HepG2 (cell line): ENCODE measurements around the gene PDE2A. TPM values are rescaled to one million over a fixed set of nuclear protein-coding genes. Genes with fewer than 3 reads are reported as not detected.

Experiments
- ATAC-seq: fragments of 200-7000 bp; cut with Tn5 transposase; 3 replicates; pipeline ENCODE4 v1.9.1; 2020; ENCODE audit warnings: mild to moderate bottlenecking, moderate library complexity
- BruUV-seq: library from RNA; stranded (reverse); fragments of 400-500 nt; replicated peaks from 2 replicates; lab custom pipeline; 2021; lab: Mats Ljungman, UMichigan
- CTCF ChIA-PET: fragments of 300-600 bp; formaldehyde crosslinking; extraction: SDS; loops from one replicate; lab custom pipeline; 2021; ENCODE audit warnings: low total read pairs, inconsistent platforms, low intra/inter-chr PET ratio; lab: Yijun Ruan, JAX
- POLR2A ChIA-PET: fragments of 350-600 bp; sonication (Branson Sonifier 250); formaldehyde crosslinking; loops from one replicate; lab custom pipeline; 2020; ENCODE audit warnings: antibody characterized with exemption, inconsistent platforms; lab: Yijun Ruan, JAX
- DNase-seq: peaks from one replicate; pipeline ENCODE4 v3.0.0-alpha.2; 2015; ENCODE audit warnings: low spot score
- FAIRE-seq: peaks from 3 replicates; lab custom pipeline; 2011; peaks lifted over from hg19 to GRCh38; lab: Jason Lieb, UNC
- H2AFZ ChIP-seq: one replicate; pipeline ENCODE4 v1.6.1; 2011; ENCODE audit warnings: low read length, inconsistent platforms
- H3K27ac ChIP-seq: fragments of 300-600 bp; 3 replicates; pipeline ENCODE4 v1.8.0; 2011; ENCODE audit warnings: mixed run types, mild to moderate bottlenecking, mixed read lengths, low read length, inconsistent platforms; ENCODE audit not compliant: insufficient read depth; ENCODE audit errors: extremely low read length
- H3K27me3 ChIP-seq, 2 experiments: fragments of 200-600 bp in 1 of 2; 2 replicates in 1 of 2; 3 replicates in 1 of 2; pipeline versions ENCODE4 v1.6.0 to v1.8.0; 2011; ENCODE audit warnings: low read length in 2 of 2, mild to moderate bottlenecking in 2 of 2, moderate library complexity in 2 of 2, inconsistent platforms in 1 of 2; ENCODE audit not compliant: insufficient read depth in 2 of 2, control insufficient read depth in 1 of 2
- H3K36me3 ChIP-seq, 2 experiments: fragments of 200-600 bp in 1 of 2; replicated peaks in 1 of 2; 2 replicates in 1 of 2; 3 replicates in 1 of 2; pipeline versions ENCODE4 v1.5.1 to v1.8.0; 2011; ENCODE audit warnings: low read length in 2 of 2, inconsistent platforms in 1 of 2; ENCODE audit not compliant: insufficient read depth in 2 of 2, control insufficient read depth in 1 of 2
- H3K4me1 ChIP-seq: 2 replicates; pipeline ENCODE4 v1.5.1; 2012; ENCODE audit warnings: low read length, inconsistent platforms; ENCODE audit not compliant: insufficient read depth
- H3K4me2 ChIP-seq: 2 replicates; pipeline ENCODE4 v1.6.0; 2011; ENCODE audit warnings: low read depth, low read length, inconsistent platforms
- H3K4me3 ChIP-seq, 3 experiments: fragments of 200-600 bp in 1 of 3; sonication (generic), shearing (Covaris generic) in 1 of 3; replicated peaks in 1 of 3; 2 replicates each; pipeline ENCODE4 v1.5.1; 2011 to 2016; ENCODE audit warnings: low read length in 3 of 3, inconsistent platforms in 2 of 3, low read depth in 2 of 3, mild to moderate bottlenecking in 2 of 3, control low read depth in 1 of 3, mixed read lengths in 1 of 3; ENCODE audit not compliant: insufficient read depth in 1 of 3
- H3K79me2 ChIP-seq: one replicate; pipeline ENCODE4 v1.6.1; 2011; ENCODE audit warnings: low read length, inconsistent platforms; ENCODE audit not compliant: insufficient read depth
- H3K9ac ChIP-seq: 2 replicates; pipeline ENCODE4 v1.6.0; 2011; ENCODE audit warnings: mild to moderate bottlenecking, low read depth, low read length, inconsistent platforms; ENCODE audit not compliant: insufficient read depth
- H3K9me3 ChIP-seq: 2 replicates; pipeline ENCODE4 v1.5.1; 2012; ENCODE audit warnings: mild to moderate bottlenecking, low read length
- H4K20me1 ChIP-seq: 2 replicates; pipeline ENCODE4 v1.6.0; 2011; ENCODE audit warnings: inconsistent platforms, mild to moderate bottlenecking, low read length, moderate library complexity; ENCODE audit not compliant: insufficient read depth
- ATF5 ChIP-seq: sonication (generic); formaldehyde crosslinking; IDR thresholded peaks from 2 replicates; pipeline ENCODE4 v1.4.0; 2020; ENCODE audit warnings: mild to moderate bottlenecking, low read depth, missing genetic modification reagents
- BCL6 ChIP-seq: IDR thresholded peaks from 2 replicates; pipeline ENCODE4 v1.6.1; 2016; ENCODE audit warnings: missing genetic modification reagents, missing compliant biosample characterization
- CSRNP2 ChIP-seq: sonication (generic); formaldehyde crosslinking; conservative IDR thresholded peaks from 2 replicates; pipeline ENCODE4 v1.8.0; 2022; ENCODE audit warnings: low read depth, missing genetic modification reagents
- TAF1 ChIP-seq: sonication (generic); formaldehyde crosslinking; IDR thresholded peaks from 2 replicates; pipeline ENCODE4 v1.4.0; 2020; ENCODE audit warnings: missing genetic modification reagents
- TEAD2 ChIP-seq: sonication (generic); formaldehyde crosslinking; IDR thresholded peaks from 2 replicates; pipeline ENCODE4 v1.9.0; 2021; ENCODE audit warnings: missing genetic modification reagents
- THAP8 ChIP-seq: sonication (generic); formaldehyde crosslinking; IDR thresholded peaks from 2 replicates; pipeline ENCODE4 v1.5.1; 2020; ENCODE audit warnings: missing genetic modification reagents, mild to moderate bottlenecking, borderline replicate concordance
- ZNF124 ChIP-seq: sonication (generic); formaldehyde crosslinking; IDR thresholded peaks from 2 replicates; pipeline ENCODE4 v1.4.0; 2020; ENCODE audit warnings: missing genetic modification reagents
- ZNF354B ChIP-seq: sonication (generic); formaldehyde crosslinking; IDR thresholded peaks from 2 replicates; pipeline ENCODE4 v1.8.0; 2022; ENCODE audit warnings: mild to moderate bottlenecking, missing genetic modification reagents
- ZNF766 ChIP-seq: sonication (generic); formaldehyde crosslinking; IDR thresholded peaks from 2 replicates; pipeline ENCODE4 v1.5.0; 2020; ENCODE audit warnings: missing genetic modification reagents, borderline replicate concordance
- WGBS: methylation state at CpG from one replicate; pipeline ENCODE4 v1.1.6; 2017; ENCODE audit warnings: low lambda C conversion rate; 5-methylcytosine and 5-hydroxymethylcytosine counted together
- in situ Hi-C: cut with HindIII; loops from 2 replicates; pipeline ENCODE4 v1.10.0; 2017; ENCODE audit warnings: low pct_unique_long_range_greater_than_20kb; ENCODE audit not compliant: extremely low pct_ligation_motif_present
- intact Hi-C: fragments of 100-400 bp; cut with micrococcal nuclease; formaldehyde crosslinking; loops from one replicate; pipeline ENCODE4 v1.10.0; 2022; ENCODE audit not compliant: unreplicated experiment
- polyA plus RNA-seq, 8 experiments: library from polyadenylated mRNA; depleted of rRNA in 3 of 8; stranded (reverse) in 7 of 8; unstranded in 1 of 8; fragments of >200 nt; fragmentation: Illumina TruSeq in 4 of 8; extraction: Trizol in 4 of 8; gene quantifications; 2 replicates each; pipeline versions ENCODE4 v1.2.1 to v1.2.3, GENCODE V29; 2011 to 2016; ENCODE audit warnings: low read depth in 4 of 8, missing spikeins in 1 of 8, mixed read lengths in 1 of 8; ENCODE audit not compliant: insufficient read depth in 1 of 8
- total RNA-seq, 5 experiments: library from RNA; depleted of rRNA; stranded (reverse); fragments of >200 nt; fragmentation: Illumina TruSeq; extraction: Trizol; gene quantifications; 2 replicates each; pipeline ENCODE4 v1.2.3, GENCODE V29; 2016; ENCODE audit warnings: low read depth in 1 of 5
- TF ChIP-seq, protein P1 (sequence below): sonication (generic); formaldehyde crosslinking; IDR thresholded peaks from 2 replicates; pipeline ENCODE4 v1.4.0; 2020; ENCODE audit warnings: missing genetic modification reagents, borderline replicate concordance

The PDE2A gene
- total and polyA plus RNA-seq, 2 of the 13 experiments (the other 11 are each of a cell fraction or from before 2014, with no cell fraction given), result 3.1 TPM; not detected in 1

- no peaks in the 10 kb centered on the region for H3K9me3 ChIP-seq
- no peak overlapping the region for H3K27ac ChIP-seq
- BruUV-seq, result no TSS peak
- ChIA-PET POLR2A (no interaction called here), CTCF (no interaction called here)
- no peaks in the 10 kb centered on the region for H3K36me3 ChIP-seq
- H2AFZ ChIP-seq, result no peak overlapping the region
- H3K4me1 ChIP-seq, result no peaks in the 10 kb centered on the region
- FAIRE-seq (no peak), ATAC-seq (no peak), DNase-seq (no peak)
- no peak overlapping the region for H3K4me3 ChIP-seq
- H3K79me2 ChIP-seq, result no peaks in the 10 kb centered on the region
- no peak overlapping the region for H3K9ac ChIP-seq
- intact Hi-C loops, result no loop called here
- H3K4me2 ChIP-seq, result no peak overlapping the region
- TF ChIP-seq ZNF124 (CRISPR knock-in tag) (no peak), THAP8 (CRISPR knock-in tag) (no peak), ATF5 (CRISPR knock-in tag) (no peak), ZNF766 (no peak), CSRNP2 (CRISPR knock-in tag) (no peak), ZNF354B (no peak), TAF1 (CRISPR knock-in tag) (no peak), BCL6 (no peak), TEAD2 (no peak)
- TF ChIP-seq, protein P1, sequence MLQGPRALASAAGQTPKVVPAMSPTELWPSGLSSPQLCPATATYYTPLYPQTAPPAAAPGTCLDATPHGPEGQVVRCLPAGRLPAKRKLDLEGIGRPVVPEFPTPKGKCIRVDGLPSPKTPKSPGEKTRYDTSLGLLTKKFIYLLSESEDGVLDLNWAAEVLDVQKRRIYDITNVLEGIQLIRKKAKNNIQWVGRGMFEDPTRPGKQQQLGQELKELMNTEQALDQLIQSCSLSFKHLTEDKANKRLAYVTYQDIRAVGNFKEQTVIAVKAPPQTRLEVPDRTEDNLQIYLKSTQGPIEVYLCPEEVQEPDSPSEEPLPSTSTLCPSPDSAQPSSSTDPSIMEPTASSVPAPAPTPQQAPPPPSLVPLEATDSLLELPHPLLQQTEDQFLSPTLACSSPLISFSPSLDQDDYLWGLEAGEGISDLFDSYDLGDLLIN (CRISPR knock-in tag), result no peak
- 0% methylated on average over 1 of the region's 4 CpGs for WGBS
- no peaks in the 10 kb centered on the region for H4K20me1 ChIP-seq
- peaks cover 20 to 90% of the 10 kb centered on the region in 2 experiments for H3K27me3 ChIP-seq
- in situ Hi-C loops, result no loop called here
Measured at GRCh38 chr11:72633068-72633467, 41.2 kb downstream of the PDE2A start.
